Keratinocyte (primary cell): ENCODE data around the gene GLCE. TPM values are rescaled to one million over a fixed set of nuclear protein-coding genes. Genes with fewer than 3 reads are reported as not detected.

Experiments used
- DNase-seq: peaks from one replicate; pipeline ENCODE4 v3.0.0-alpha.2; 2011; ENCODE audit warnings: low read depth, missing footprints, low spot score
- FAIRE-seq: peaks from 2 replicates; lab custom pipeline; 2011; peaks lifted over from hg19 to GRCh38; lab: Jason Lieb, UNC
- H2AFZ ChIP-seq: 2 replicates; pipeline ENCODE4 v1.6.0; 2012; ENCODE audit warnings: low read length, control low read depth, inconsistent platforms; ENCODE audit not compliant: control insufficient read depth
- H3K27ac ChIP-seq: 2 replicates; pipeline ENCODE4 v1.5.1; 2011; ENCODE audit warnings: low read length; ENCODE audit not compliant: control insufficient read depth, insufficient read depth
- H3K27me3 ChIP-seq: 3 replicates; pipeline ENCODE4 v1.6.0; 2011; ENCODE audit warnings: low read length; ENCODE audit not compliant: control insufficient read depth, insufficient read depth; ENCODE audit errors: extremely low read depth
- H3K36me3 ChIP-seq, 2 experiments: 2 replicates in 1 of 2; 3 replicates in 1 of 2; pipeline ENCODE4 v1.5.1; 2011; ENCODE audit warnings: low read length in 2 of 2, mild to moderate bottlenecking in 1 of 2; ENCODE audit not compliant: control insufficient read depth in 2 of 2, insufficient read depth in 2 of 2; ENCODE audit errors: extremely low read depth in 1 of 2
- H3K4me1 ChIP-seq: 3 replicates; pipeline ENCODE4 v1.5.1; 2011; ENCODE audit warnings: low read length; ENCODE audit not compliant: control insufficient read depth, insufficient read depth; ENCODE audit errors: extremely low read depth
- H3K4me2 ChIP-seq: 3 replicates; pipeline ENCODE4 v1.6.0; 2011; ENCODE audit warnings: low read depth, low read length; ENCODE audit not compliant: control insufficient read depth, insufficient read depth; ENCODE audit errors: extremely low read depth
- H3K4me3 ChIP-seq, 3 experiments: fragments of 200-600 bp in 1 of 3; sonication (generic) in 1 of 3; 2 replicates in 2 of 3; 3 replicates in 1 of 3; pipeline ENCODE4 v1.5.1; 2011 to 2016; ENCODE audit warnings: low read length in 3 of 3, mild to moderate bottlenecking in 3 of 3, control low read depth in 2 of 3, inconsistent platforms in 1 of 3, low read depth in 1 of 3, mixed read lengths in 1 of 3, mixed run types in 1 of 3, moderate library complexity in 1 of 3; ENCODE audit not compliant: control insufficient read depth in 2 of 3, insufficient read depth in 2 of 3; ENCODE audit errors: extremely low read depth in 1 of 3
- H3K79me2 ChIP-seq: 2 replicates; pipeline ENCODE4 v1.6.0; 2012; ENCODE audit warnings: low read length; ENCODE audit not compliant: control insufficient read depth, insufficient read depth
- H3K9ac ChIP-seq: 3 replicates; pipeline ENCODE4 v1.6.0; 2011; ENCODE audit warnings: low read length; ENCODE audit not compliant: control insufficient read depth, insufficient read depth; ENCODE audit errors: extremely low read depth
- H3K9me1 ChIP-seq: 3 replicates; pipeline ENCODE4 v1.6.0; 2011; ENCODE audit warnings: low read length; ENCODE audit not compliant: control insufficient read depth, insufficient read depth; ENCODE audit errors: extremely low read depth
- H3K9me3 ChIP-seq: 2 replicates; pipeline ENCODE4 v1.5.1; 2012; ENCODE audit warnings: low read depth, low read length; ENCODE audit not compliant: control insufficient read depth
- H4K20me1 ChIP-seq: 3 replicates; pipeline ENCODE4 v1.6.0; 2011; ENCODE audit warnings: low read length; ENCODE audit not compliant: control insufficient read depth, insufficient read depth; ENCODE audit errors: extremely low read depth
- EZH2 ChIP-seq: IDR thresholded peaks from one replicate; pipeline ENCODE4 v1.6.1; 2012; ENCODE audit warnings: inconsistent platforms, mild to moderate bottlenecking, low read length, moderate library complexity
- dilution Hi-C: fragments of 300-500 bp; cut with MboI; formaldehyde crosslinking; loops from one replicate; pipeline ENCODE4 v1.7.0; 2020; ENCODE audit warnings: low sequenced_read_pairs; ENCODE audit not compliant: extremely low pct_ligation_motif_present
- polyA plus RNA-seq, 5 experiments: library from polyadenylated mRNA; depleted of rRNA in 3 of 5; stranded (reverse) in 3 of 5; stranded (forward) in 1 of 5; unstranded in 1 of 5; fragments of >200 nt; gene quantifications; 1 replicate in 1 of 5; 2 replicates in 3 of 5; 3 replicates in 1 of 5; pipeline versions ENCODE4 v1.2.1 to v1.2.3, GENCODE V29; 2011 to 2012; ENCODE audit warnings: missing spikeins in 2 of 5, low read depth in 1 of 5, low replicate concordance in 1 of 5
- TF ChIP-seq, protein P1 (sequence below), 3 experiments: IDR thresholded peaks in 1 of 3; conservative IDR thresholded peaks in 1 of 3; optimal IDR thresholded peaks in 1 of 3; 2 replicates in 2 of 3; 3 replicates in 1 of 3; pipeline versions ENCODE3 to v1.5.1; 2011; ENCODE audit warnings: low read length in 3 of 3, mild to moderate bottlenecking in 3 of 3, moderate library complexity in 2 of 3, control low read depth in 1 of 3, inconsistent platforms in 1 of 3; ENCODE audit not compliant: insufficient read depth in 2 of 3; ENCODE audit errors: extremely low read depth in 1 of 3

Gene GLCE
- polyA plus RNA-seq, 1 donor (not counting 4 experiments of a cell fraction or from before 2014, with no cell fraction given), result 16.3 TPM

DNA sequence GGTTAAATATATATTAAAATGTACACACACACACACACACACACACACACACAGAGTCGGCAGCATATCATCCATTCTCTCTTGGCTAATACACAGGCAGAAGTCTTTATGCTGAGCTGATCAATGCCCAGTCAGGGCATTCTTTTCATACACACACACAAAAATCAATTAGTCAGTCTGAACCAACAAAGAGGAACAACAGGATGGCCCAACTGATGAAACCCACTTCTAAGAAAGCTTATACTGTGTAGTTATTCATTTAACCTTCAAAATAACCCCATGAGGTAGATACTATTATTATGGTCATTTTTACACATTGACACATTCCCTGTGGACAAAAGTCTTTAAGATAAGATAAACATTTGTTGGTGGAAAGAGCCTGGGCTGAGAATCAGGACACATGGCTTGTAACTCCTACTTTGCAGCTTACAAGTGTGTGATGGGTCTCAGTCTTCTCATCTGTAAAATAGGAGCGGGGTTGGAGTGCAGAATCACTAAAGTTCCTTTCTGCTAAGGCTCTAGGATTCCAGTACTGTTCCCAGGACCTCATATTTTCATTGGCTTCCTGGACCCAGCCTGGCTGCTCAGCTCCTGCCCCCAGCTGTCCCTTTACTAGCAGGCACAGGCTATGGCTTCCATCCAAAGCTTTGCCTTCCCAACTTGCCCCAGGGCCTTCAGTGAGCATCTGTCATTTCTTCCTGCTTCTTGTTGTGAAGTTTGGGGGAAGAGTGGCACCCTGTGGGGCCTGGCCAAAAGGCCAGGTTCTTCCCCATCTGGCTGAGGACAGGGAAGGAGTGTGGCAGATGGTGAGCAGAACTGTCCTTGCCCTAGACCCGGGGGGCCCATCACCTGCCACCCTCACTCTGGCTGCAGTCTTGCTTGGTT, 27.2 kb upstream of the GLCE start:
- FAIRE-seq (no peak), DNase-seq (no peak)
- Histone ChIP-seq H3K4me2 (no peak overlapping the region), H2AFZ (no peak overlapping the region), H3K79me2 (no peaks in the 10 kb centered on the region), H3K36me3 (no peaks in the 10 kb centered on the region), H3K9me3 (no peaks in the 10 kb centered on the region), H3K9me1 (no peaks in the 10 kb centered on the region), H3K27ac (no peak overlapping the region), H3K27me3 (peaks cover 5% of the 10 kb centered on the region), H3K4me1 (peaks cover 10% of the 10 kb centered on the region), H3K9ac (no peak overlapping the region), H4K20me1 (no peaks in the 10 kb centered on the region), H3K4me3 (no peak overlapping the region)
- dilution Hi-C loops, result no loop called here
- TF ChIP-seq, protein P1, sequence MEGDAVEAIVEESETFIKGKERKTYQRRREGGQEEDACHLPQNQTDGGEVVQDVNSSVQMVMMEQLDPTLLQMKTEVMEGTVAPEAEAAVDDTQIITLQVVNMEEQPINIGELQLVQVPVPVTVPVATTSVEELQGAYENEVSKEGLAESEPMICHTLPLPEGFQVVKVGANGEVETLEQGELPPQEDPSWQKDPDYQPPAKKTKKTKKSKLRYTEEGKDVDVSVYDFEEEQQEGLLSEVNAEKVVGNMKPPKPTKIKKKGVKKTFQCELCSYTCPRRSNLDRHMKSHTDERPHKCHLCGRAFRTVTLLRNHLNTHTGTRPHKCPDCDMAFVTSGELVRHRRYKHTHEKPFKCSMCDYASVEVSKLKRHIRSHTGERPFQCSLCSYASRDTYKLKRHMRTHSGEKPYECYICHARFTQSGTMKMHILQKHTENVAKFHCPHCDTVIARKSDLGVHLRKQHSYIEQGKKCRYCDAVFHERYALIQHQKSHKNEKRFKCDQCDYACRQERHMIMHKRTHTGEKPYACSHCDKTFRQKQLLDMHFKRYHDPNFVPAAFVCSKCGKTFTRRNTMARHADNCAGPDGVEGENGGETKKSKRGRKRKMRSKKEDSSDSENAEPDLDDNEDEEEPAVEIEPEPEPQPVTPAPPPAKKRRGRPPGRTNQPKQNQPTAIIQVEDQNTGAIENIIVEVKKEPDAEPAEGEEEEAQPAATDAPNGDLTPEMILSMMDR (optimal IDR thresholded peaks at IDR 0.05 in 1 of 3, IDR thresholded peaks at IDR 0.05 in 1 of 3, conservative IDR thresholded peaks at IDR 0.05 in 1 of 3; ENCODE audit: extremely low read depth in 1 of 3, insufficient read depth in 2 of 3, low read length in 3 of 3), result peak in 1 of 3 experiments; percentile 29
- TF ChIP-seq EZH2, result no peak

DNA sequence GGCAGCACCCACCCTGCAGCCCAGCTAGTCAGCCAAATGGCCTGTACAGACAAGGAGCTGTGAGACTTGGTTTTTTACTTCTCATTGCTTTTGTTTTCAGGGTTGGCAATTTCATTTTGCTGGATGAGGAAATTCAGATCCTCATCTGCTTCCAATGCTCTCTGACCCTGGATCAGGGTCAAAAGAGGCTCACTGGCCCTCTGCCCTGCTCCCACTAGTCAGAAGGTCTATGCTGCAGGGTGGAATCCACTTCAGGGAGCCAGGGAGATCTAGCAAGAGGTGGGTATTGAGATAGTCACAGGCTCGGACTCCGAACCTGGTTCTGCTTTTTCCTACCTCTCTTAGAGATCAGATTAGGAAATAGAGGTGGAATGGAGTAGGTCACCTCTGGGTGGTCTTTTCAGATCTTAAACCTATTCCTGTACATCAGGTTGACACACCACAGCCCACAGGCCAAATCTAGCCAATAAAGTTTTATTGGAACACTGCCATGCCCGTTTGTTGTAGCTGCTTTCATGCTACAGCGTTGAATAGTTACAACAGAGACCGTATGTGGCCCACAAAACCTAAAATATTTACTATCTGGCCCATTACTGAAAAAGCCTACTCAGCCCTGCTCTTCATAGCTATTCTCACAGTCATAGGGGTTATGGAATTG, 26.4 kb upstream of the GLCE start:
- Histone ChIP-seq H3K4me1 (peaks cover 6% of the 10 kb centered on the region), H3K27ac (no peak overlapping the region), H3K36me3 (no peaks in the 10 kb centered on the region), H2AFZ (no peak overlapping the region), H3K9me3 (no peaks in the 10 kb centered on the region), H3K27me3 (peaks cover 8% of the 10 kb centered on the region), H3K4me2 (no peak overlapping the region), H3K4me3 (no peak overlapping the region), H3K79me2 (no peaks in the 10 kb centered on the region), H3K9me1 (no peaks in the 10 kb centered on the region), H4K20me1 (no peaks in the 10 kb centered on the region), H3K9ac (no peak overlapping the region)
- FAIRE-seq (no peak), DNase-seq (no peak)
- no peak for TF ChIP-seq EZH2
- TF ChIP-seq, protein P1 (optimal IDR thresholded peaks at IDR 0.05 in 1 of 3, IDR thresholded peaks at IDR 0.05 in 1 of 3, conservative IDR thresholded peaks at IDR 0.05 in 1 of 3; ENCODE audit: extremely low read depth in 1 of 3, insufficient read depth in 2 of 3, low read length in 3 of 3), result no peak
- dilution Hi-C loops, result no loop called here
